Stimulated activated CD8-positive, alpha-beta memory T cell treated with anti-CD3 and anti-CD28 coated beads, Interleukin-4, amount 100 ng/mL, for 48 hours (primary cell): ENCODE measurements around the gene AIM2.
A peak's percentile ranks its signal among the peaks of the same experiment; 100 is the strongest.
"Not testable (repeated sequence)": the region's sequence is repeated elsewhere in the genome, so short reads cannot be mapped to it uniquely, and the experiment has no call there.

Experiments
- DNase-seq: peaks from one replicate; pipeline ENCODE4 v3.0.0-alpha.2; 2020

Gene AIM2

GRCh38 chr1:159076438-159077119, at the start of gene AIM2:
Gene AIM2, minus strand, starts transcription at chr1:159076766. Its CDS starts 3,267 bp downstream, at chr1:159073499.
- peak; percentile 75 for DNase-seq

GRCh38 chr1:159123587-159123986, 47.0 kb upstream of the AIM2 start:
- DNase-seq, result no peak

- no peak for DNase-seq
These were observed 45.5 kb upstream of the AIM2 start for GRCh38 chr1:159122005-159122621.

- no peak for DNase-seq
These were observed 45.0 kb upstream of the AIM2 start for GRCh38 chr1:159121526-159121925.

- DNase-seq, result no peak
These were observed 43.8 kb upstream of the AIM2 start for GRCh38 chr1:159120317-159120716.

- no peak for DNase-seq
These were observed 37.2 kb upstream of the AIM2 start for GRCh38 chr1:159113596-159114433.

- DNase-seq, result not testable (repeated sequence)
These were observed 26.5 kb upstream of the AIM2 start for GRCh38 chr1:159103021-159103420.

GRCh38 chr1:159100589-159100988, 24.0 kb upstream of the AIM2 start:
- no peak for DNase-seq

GRCh38 chr1:159098596-159098995, 22.0 kb upstream of the AIM2 start:
- DNase-seq, result no peak

- DNase-seq, result no peak
These were observed 15.6 kb upstream of the AIM2 start for GRCh38 chr1:159092036-159092760.

GRCh38 chr1:159091607-159092031, 15.1 kb upstream of the AIM2 start:
- peak; percentile 45 for DNase-seq

- no peak for DNase-seq
These were observed 14.6 kb upstream of the AIM2 start for GRCh38 chr1:159091180-159091560.

- no peak for DNase-seq
These were observed 14.0 kb upstream of the AIM2 start for GRCh38 chr1:159090286-159091179.

- DNase-seq, result no peak
These were observed 12.7 kb upstream of the AIM2 start for GRCh38 chr1:159089184-159089791.

GRCh38 chr1:159088546-159089183, 12.1 kb upstream of the AIM2 start:
- DNase-seq, result no peak

- DNase-seq, result no peak
These were observed 11.5 kb upstream of the AIM2 start for GRCh38 chr1:159088050-159088449.

- no peak for DNase-seq
These were observed 8.3 kb upstream of the AIM2 start for GRCh38 chr1:159084867-159085266.

GRCh38 chr1:159084152-159084551, 7.6 kb upstream of the AIM2 start:
- DNase-seq, result no peak

GRCh38 chr1:159083013-159083412, 6.4 kb upstream of the AIM2 start:
- no peak for DNase-seq

GRCh38 chr1:159081626-159082025, 5.1 kb upstream of the AIM2 start:
- no peak for DNase-seq

- no peak for DNase-seq
These were observed 3.0 kb upstream of the AIM2 start for GRCh38 chr1:159079525-159079924.
